MG63 (cell line): Measurements from ENCODE around the gene CGB7. TPM values are rescaled to one million over a fixed set of nuclear protein-coding genes. Genes with fewer than 3 reads are reported as not detected.
"Not testable (repeated sequence)": the region's sequence is repeated elsewhere in the genome, so short reads cannot be mapped to it uniquely, and the experiment has no call there.

Experiments
- DNase-seq: peaks from one replicate; pipeline ENCODE4 v3.0.0-alpha.2; 2020
- H3K27me3 ChIP-seq: fragments of 250-450 bp; sonication (Bioruptor Pico); 2 replicates; pipeline ENCODE4 v1.5.1; 2020; ENCODE audit warnings: mild to moderate bottlenecking, moderate library complexity
- H3K36me3 ChIP-seq: fragments of 250-450 bp; sonication (Bioruptor Pico); 2 replicates; pipeline ENCODE4 v1.5.1; 2020; ENCODE audit warnings: mild to moderate bottlenecking, moderate library complexity
- H3K4me3 ChIP-seq: fragments of 250-450 bp; sonication (Bioruptor Pico); 2 replicates; pipeline ENCODE4 v1.5.1; 2020; ENCODE audit warnings: mild to moderate bottlenecking, moderate library complexity
- H3K9me3 ChIP-seq: fragments of 250-450 bp; sonication (Bioruptor Pico); 2 replicates; pipeline ENCODE4 v1.5.1; 2020; ENCODE audit warnings: mild to moderate bottlenecking, moderate library complexity
- total RNA-seq: library from RNA; depleted of rRNA; stranded (reverse); fragments of >200 nt; shearing (Covaris generic); gene quantifications from 2 replicates; pipeline ENCODE4 v1.2.3, GENCODE V29; 2014; ENCODE audit warnings: low replicate concordance

The CGB7 gene
- total RNA-seq, 1 experiment from 2014 or later: not detected

GRCh38 chr19:49058562-49058961 is 1.0 kb upstream of the CGB7 start:
- Histone ChIP-seq H3K36me3 (no peaks in the 10 kb centered on the region), H3K4me3 (no peak overlapping the region), H3K27me3 (peaks cover 10% of the 10 kb centered on the region; the same call in 1 of the 2 replicates), H3K9me3 (no peaks in the 10 kb centered on the region)
- DNase-seq: peak; percentile 53

GRCh38 chr19:49056902-49057596 is 500 bp downstream of the CGB7 start:
- not testable (repeated sequence) for H3K27me3 ChIP-seq, H3K9me3 ChIP-seq, H3K36me3 ChIP-seq, DNase-seq, H3K4me3 ChIP-seq

GRCh38 chr19:49056101-49056901 is 1.2 kb downstream of the CGB7 start:
- peak; percentile 40 for DNase-seq
- Histone ChIP-seq H3K36me3 (no peaks in the 10 kb centered on the region), H3K4me3 (peak overlapping the region; percentile 22), H3K9me3 (no peaks in the 10 kb centered on the region), H3K27me3 (peaks cover 10% of the 10 kb centered on the region; the same call in 1 of the 2 replicates)

GRCh38 chr19:49050376-49051033 is 7.0 kb downstream of the CGB7 start:
- not testable (repeated sequence) for H3K27me3 ChIP-seq, H3K36me3 ChIP-seq, H3K9me3 ChIP-seq, H3K4me3 ChIP-seq
- peak; percentile 80 for DNase-seq

GRCh38 chr19:49049834-49050233 is 7.7 kb downstream of the CGB7 start:
- not testable (repeated sequence) for H3K27me3 ChIP-seq, DNase-seq, H3K36me3 ChIP-seq, H3K4me3 ChIP-seq, H3K9me3 ChIP-seq

GRCh38 chr19:49049011-49049410 is 8.5 kb downstream of the CGB7 start, which contains the start of gene CGB8:
Gene CGB8 (minus strand): TSS chr19:49049111. CDS start chr19:49048739, 372 bp downstream.
- not testable (repeated sequence) for H3K9me3 ChIP-seq, H3K27me3 ChIP-seq, H3K4me3 ChIP-seq, DNase-seq, H3K36me3 ChIP-seq

- not testable (repeated sequence) for DNase-seq, H3K36me3 ChIP-seq, H3K4me3 ChIP-seq, H3K27me3 ChIP-seq, H3K9me3 ChIP-seq
Observed at GRCh38 chr19:49043548-49043947, 14.0 kb downstream of the CGB7 start, which contains the start of gene CGB5. Gene CGB5 (plus strand): TSS chr19:49043848. CDS start chr19:49044210, 362 bp downstream.

- not testable (repeated sequence) for H3K4me3 ChIP-seq, H3K36me3 ChIP-seq, DNase-seq, H3K27me3 ChIP-seq, H3K9me3 ChIP-seq
Observed at GRCh38 chr19:49042666-49043065, 14.9 kb downstream of the CGB7 start.

GRCh38 chr19:49042177-49042576 is 15.4 kb downstream of the CGB7 start:
- H3K36me3 ChIP-seq: no peaks in the 10 kb centered on the region
- DNase-seq: peak; percentile 43
- H3K4me3 ChIP-seq: no peak overlapping the region
- H3K27me3 ChIP-seq: no peaks in the 10 kb centered on the region
- H3K9me3 ChIP-seq: no peaks in the 10 kb centered on the region

- H3K4me3 ChIP-seq, DNase-seq, H3K36me3 ChIP-seq, H3K27me3 ChIP-seq, H3K9me3 ChIP-seq: not testable (repeated sequence)
Observed at GRCh38 chr19:49039736-49040135, 17.8 kb downstream of the CGB7 start.

- peak; percentile 81 for DNase-seq
- not testable (repeated sequence) for H3K27me3 ChIP-seq, H3K4me3 ChIP-seq, H3K36me3 ChIP-seq, H3K9me3 ChIP-seq
Observed at GRCh38 chr19:49038557-49039276, 18.8 kb downstream of the CGB7 start.

- not testable (repeated sequence) for DNase-seq, H3K9me3 ChIP-seq, H3K36me3 ChIP-seq, H3K4me3 ChIP-seq, H3K27me3 ChIP-seq
Observed at GRCh38 chr19:49038111-49038510, 19.4 kb downstream of the CGB7 start.

GRCh38 chr19:49036815-49037214 is 20.7 kb downstream of the CGB7 start, which contains the start of gene CGB1:
Gene CGB1 (minus strand): TSS chr19:49036895. CDS start chr19:49036711, 184 bp downstream.
- H3K4me3 ChIP-seq, H3K36me3 ChIP-seq, H3K27me3 ChIP-seq, H3K9me3 ChIP-seq: not testable (repeated sequence)
- peak; percentile 48 for DNase-seq

GRCh38 chr19:49031642-49032301 is 25.8 kb downstream of the CGB7 start, which contains the start of gene CGB2:
Gene CGB2 (plus strand): TSS chr19:49031890. CDS start chr19:49032096, 206 bp downstream.
- peak; percentile 59 for DNase-seq
- not testable (repeated sequence) for H3K4me3 ChIP-seq, H3K27me3 ChIP-seq, H3K36me3 ChIP-seq, H3K9me3 ChIP-seq

- not testable (repeated sequence) for DNase-seq, H3K27me3 ChIP-seq, H3K36me3 ChIP-seq, H3K4me3 ChIP-seq, H3K9me3 ChIP-seq
Observed at GRCh38 chr19:49030323-49030722, 27.2 kb downstream of the CGB7 start.

GRCh38 chr19:49029749-49030148 is 27.8 kb downstream of the CGB7 start:
- H3K36me3 ChIP-seq, H3K27me3 ChIP-seq, H3K4me3 ChIP-seq, H3K9me3 ChIP-seq: not testable (repeated sequence)
- DNase-seq: peak; percentile 55
